GM21528 (cell line): ENCODE measurements around the gene KRTAP4-11.
"Not testable (repeated sequence)": the region's sequence is repeated elsewhere in the genome, so short reads cannot be mapped to it uniquely, and the experiment has no call there.

Experiments used
- ATAC-seq: cut with Tn5 transposase; IDR thresholded peaks from one replicate; pipeline ENCODE4 v1.9.1; 2021; ENCODE audit warnings: mild to moderate bottlenecking, moderate library complexity; ENCODE audit not compliant: unreplicated experiment, low FRiP score

KRTAP4-11 gene

GRCh38 chr17:41088760-41089352 lies 29.3 kb downstream of the KRTAP4-11 start:
- ATAC-seq, result not testable (repeated sequence)

GRCh38 chr17:41084100-41084856 lies 33.9 kb downstream of the KRTAP4-11 start, which contains the start of gene KRTAP4-7:
Gene KRTAP4-7 (plus strand): TSS chr17:41084150. CDS start chr17:41084207, 57 bp downstream.
- not testable (repeated sequence) for ATAC-seq

- not testable (repeated sequence) for ATAC-seq
These were observed 34.7 kb downstream of the KRTAP4-11 start for GRCh38 chr17:41083427-41083826.

GRCh38 chr17:41082626-41083025 lies 35.5 kb downstream of the KRTAP4-11 start:
- no peak for ATAC-seq

GRCh38 chr17:41076788-41077187 lies 41.4 kb downstream of the KRTAP4-11 start:
- ATAC-seq, result no peak

- no peak for ATAC-seq
These were observed 44.5 kb downstream of the KRTAP4-11 start for GRCh38 chr17:41073676-41074075.

GRCh38 chr17:41071606-41072360 lies 46.4 kb downstream of the KRTAP4-11 start:
- ATAC-seq, result no peak

GRCh38 chr17:41069031-41069430 lies 49.1 kb downstream of the KRTAP4-11 start:
- ATAC-seq, result no peak

GRCh38 chr17:41067281-41067680 lies 50.9 kb downstream of the KRTAP4-11 start:
- ATAC-seq, result no peak
